ENCODE data around the gene SHANK1.
"Not testable (repeated sequence)": the region's sequence is repeated elsewhere in the genome, so short reads cannot be mapped to it uniquely, and the experiment has no call there.

The SHANK1 gene

DNA sequence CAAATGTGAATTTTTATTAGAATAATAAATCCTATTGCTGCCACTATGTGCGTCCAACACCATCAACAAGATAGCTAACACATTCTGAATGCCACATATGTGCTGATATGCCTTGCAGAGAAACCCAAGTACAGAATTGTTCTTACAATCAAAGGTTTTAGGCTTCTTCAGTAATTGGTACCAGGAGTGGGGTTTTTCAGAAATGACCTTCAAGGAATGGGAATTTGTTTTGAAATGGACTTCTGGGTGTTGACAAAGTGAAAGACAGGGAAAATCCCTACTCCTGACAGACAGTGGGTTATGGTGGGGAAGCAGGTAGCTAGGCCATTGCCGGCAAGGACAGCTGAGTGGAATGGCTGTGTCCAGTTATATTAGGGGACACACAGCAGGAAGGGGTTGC lies 85.6 kb downstream of the SHANK1 start:
- DNase-seq (ENCODE audit: low read depth in 2 of 2) = no peak

DNA sequence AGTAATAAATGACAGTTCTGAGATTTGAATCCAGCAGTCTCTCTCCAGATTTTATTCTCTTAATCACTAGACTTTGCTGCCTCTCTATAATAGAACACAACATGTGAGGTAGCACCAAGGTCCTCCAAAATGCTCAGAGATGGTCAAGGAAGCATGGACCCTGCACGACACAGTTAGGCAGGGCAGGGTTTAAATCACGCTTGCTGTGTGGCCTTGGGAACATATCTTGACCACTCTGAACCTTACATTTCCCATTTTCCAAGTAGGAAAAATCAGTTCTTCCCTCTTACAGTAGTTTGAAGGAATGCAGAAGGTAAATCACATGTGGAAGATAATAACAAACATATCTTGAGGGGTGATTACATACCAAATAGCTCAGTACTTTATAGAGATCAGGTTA lies 86.2 kb downstream of the SHANK1 start:
- no peak for DNase-seq (ENCODE audit: low read depth in 2 of 2)

- no peak for DNase-seq (ENCODE audit: low read depth in 2 of 2)
These were observed 87.3 kb downstream of the SHANK1 start for GRCh38 chr19:50632151-50632835.

DNA sequence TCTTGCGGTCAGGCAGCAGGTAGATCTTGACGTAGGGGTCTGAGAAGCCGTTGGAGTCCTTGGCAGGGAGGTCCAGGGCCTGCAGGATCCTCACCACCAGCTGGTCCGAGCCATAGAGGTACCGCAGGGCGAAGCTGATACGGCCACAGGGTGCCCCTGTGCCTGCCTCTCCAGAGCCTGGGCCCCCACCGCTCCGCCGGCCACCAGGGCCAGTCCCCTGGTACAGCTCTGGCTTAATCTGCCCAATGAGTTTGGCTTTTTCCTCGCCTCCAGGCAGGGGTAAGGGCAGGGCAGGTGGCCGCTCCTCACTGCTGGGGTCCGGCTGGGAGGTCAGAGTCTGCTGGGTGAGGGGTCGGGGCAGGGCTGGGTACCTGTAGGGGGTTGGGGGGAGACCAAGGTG lies 89.8 kb downstream of the SHANK1 start:
- no peak for DNase-seq (ENCODE audit: low read depth in 2 of 2)

DNA sequence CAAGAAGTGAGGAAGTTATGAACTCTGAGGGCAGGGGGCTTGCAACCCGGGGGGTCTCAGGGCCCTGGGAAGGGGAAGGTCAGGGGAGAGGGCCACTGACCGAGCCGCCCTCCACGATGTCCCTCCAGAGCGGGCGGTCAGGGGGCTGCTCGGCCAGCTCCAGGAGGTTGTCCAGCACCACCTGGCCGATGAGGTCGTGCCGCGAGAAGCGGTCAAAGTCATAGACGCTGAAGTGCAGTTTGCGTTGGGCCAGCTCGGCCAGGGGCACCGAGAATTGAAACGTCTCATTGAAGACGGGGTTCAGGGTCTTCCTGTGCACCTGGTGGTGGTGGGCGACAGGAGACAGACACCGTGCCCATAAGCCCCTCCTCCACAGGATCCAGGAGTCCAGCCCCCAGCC lies 90.4 kb downstream of the SHANK1 start:
- DNase-seq (ENCODE audit: low read depth in 2 of 2) = no peak

- no peak for DNase-seq (ENCODE audit: low read depth in 2 of 2)
These were observed 91.1 kb downstream of the SHANK1 start for GRCh38 chr19:50628551-50628950.

- DNase-seq (ENCODE audit: low read depth in 2 of 2) = no peak
These were observed 91.5 kb downstream of the SHANK1 start for GRCh38 chr19:50628146-50628545.

- DNase-seq (ENCODE audit: low read depth in 2 of 2) = no peak
These were observed 92.8 kb downstream of the SHANK1 start for GRCh38 chr19:50626795-50627194.

- DNase-seq (ENCODE audit: low read depth in 2 of 2) = no peak
These were observed 93.6 kb downstream of the SHANK1 start for GRCh38 chr19:50626011-50626410.

- no peak for DNase-seq (ENCODE audit: low read depth in 2 of 2)
These were observed 94.5 kb downstream of the SHANK1 start for GRCh38 chr19:50624949-50625600.

GRCh38 chr19:50620394-50620906 lies 99.2 kb downstream of the SHANK1 start:
- not testable (repeated sequence) for DNase-seq (ENCODE audit: low read depth in 2 of 2)

DNA sequence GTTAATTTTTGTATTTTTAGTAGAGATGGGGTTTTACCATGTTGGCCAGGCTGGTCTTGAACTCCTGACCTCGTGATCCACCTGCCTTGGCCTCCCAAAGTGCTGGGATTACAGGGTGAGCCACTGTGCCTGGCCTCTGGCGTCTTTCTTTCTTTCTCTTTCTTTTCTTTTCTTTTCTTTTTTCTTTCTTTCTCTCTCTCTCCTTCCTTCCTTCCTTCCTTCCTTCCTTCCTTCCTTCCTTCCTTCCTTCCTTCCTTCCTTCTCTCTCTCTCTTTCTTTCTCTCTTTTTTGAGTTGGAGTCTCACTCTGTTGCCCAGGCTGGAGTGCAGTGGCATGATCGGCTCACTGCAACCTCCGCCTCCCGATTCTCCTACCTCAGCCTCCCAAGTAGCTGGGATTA lies 100.4 kb downstream of the SHANK1 start:
- DNase-seq (ENCODE audit: low read depth in 2 of 2) = not testable (repeated sequence)

DNA sequence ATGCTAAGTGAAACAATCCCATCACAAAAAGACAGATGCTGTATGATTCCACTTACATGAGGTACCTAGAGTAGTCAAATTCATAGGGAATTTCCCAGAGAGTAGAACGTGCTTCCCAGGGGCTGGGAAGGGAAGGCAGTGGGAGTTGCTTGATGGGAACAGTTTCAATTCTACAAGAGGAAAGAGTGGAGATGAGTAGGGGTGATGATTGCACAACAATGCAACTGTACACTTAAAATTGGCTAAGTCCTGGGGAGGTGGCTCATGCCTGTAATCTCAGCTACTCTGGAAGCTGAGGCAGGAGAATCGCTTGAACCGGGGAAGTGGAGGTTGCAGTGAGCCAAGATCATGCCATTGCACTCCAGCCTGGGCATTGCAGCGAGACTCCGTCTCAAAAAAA lies 101.2 kb downstream of the SHANK1 start:
- not testable (repeated sequence) for DNase-seq (ENCODE audit: low read depth in 2 of 2)

- DNase-seq (ENCODE audit: low read depth in 2 of 2) = not testable (repeated sequence)
These were observed 106.8 kb downstream of the SHANK1 start for GRCh38 chr19:50612504-50613404.
